ENCODE results near the gene PTGR2.
"Not testable (repeated sequence)": the region's sequence is repeated elsewhere in the genome, so short reads cannot be mapped to it uniquely, and the experiment has no call there.

PTGR2 gene

DNA sequence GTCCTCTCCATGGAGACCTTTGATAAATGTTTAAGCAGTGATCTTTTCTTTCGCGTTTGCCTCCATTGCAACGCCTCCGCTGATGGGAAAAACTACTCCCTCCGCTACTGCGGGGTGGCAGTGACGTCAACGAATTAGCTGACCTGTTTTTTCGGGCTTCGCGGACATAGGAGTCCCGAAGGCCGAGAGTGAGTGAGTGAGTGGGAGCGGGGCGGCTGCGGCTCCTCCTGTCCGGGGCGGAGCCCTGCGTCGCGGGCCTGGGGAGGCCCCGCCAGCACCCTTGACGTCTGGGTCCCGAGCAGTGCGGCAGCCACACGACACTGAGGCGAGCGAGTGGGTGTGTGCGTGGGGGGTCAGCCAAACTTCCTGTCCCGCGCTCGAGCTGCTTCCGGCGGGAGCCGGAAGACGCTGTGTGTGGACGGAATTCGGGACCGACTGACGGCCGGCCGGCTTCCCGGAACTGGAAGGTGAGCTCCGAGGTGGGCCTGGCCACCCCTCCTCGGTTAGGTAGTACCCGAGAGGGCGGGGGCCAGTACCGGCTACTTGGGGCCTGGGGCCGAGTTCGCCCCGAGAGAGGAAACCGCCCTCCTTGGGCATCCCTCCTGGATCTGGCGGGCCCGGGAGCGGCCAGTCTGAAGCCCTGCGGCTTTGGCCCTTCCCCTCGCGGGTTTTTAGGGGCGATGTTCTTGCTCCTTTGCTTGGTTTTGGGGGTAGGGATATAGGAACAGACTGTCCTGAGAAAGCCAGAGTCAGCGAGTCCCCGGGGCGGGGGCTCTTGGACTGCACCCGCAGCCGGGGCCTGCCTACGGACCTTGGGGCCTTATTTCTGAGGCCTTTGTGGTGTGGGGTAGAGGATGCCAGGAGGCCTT, 35.1 kb downstream of the PTGR2 start, which contains the start of gene ZNF410:
Gene ZNF410, plus strand, starts transcription at position 411 of the 869 bp plus-strand sequence. CDS start 5,317 bp downstream, outside the sequence.
- H3K4me3 ChIP-seq (ENCODE audit: low read depth, low read length): peak within 1 kb of the TSS; percentile 91
- peak within 1 kb of the TSS; percentile 51 for H2AFZ ChIP-seq (ENCODE audit: low read length, unreplicated experiment)
- H3K27ac ChIP-seq (ENCODE audit: low read depth, low read length): peak within 1 kb of the TSS; percentile 94
- H3K36me3 ChIP-seq (ENCODE audit: insufficient read depth, low read length): no peaks in the 10 kb centered on the region
- H3K79me2 ChIP-seq (ENCODE audit: control insufficient read depth, insufficient read depth, low read length, unreplicated experiment): peaks cover 68% of the 10 kb centered on the region
- peaks cover 21% of the 10 kb centered on the region for H3K4me1 ChIP-seq (ENCODE audit: control insufficient read depth, insufficient read depth, low read length, unreplicated experiment)
- no peaks in the 10 kb centered on the region for H3K27me3 ChIP-seq (ENCODE audit: insufficient read depth, low read length)

- peak overlapping the region; percentile 94 for H3K27ac ChIP-seq (ENCODE audit: low read depth, low read length)
- peak overlapping the region; percentile 51 for H2AFZ ChIP-seq (ENCODE audit: low read length, unreplicated experiment)
Observed at GRCh38 chr14:73887318-73887616, 35.6 kb downstream of the PTGR2 start.

DNA sequence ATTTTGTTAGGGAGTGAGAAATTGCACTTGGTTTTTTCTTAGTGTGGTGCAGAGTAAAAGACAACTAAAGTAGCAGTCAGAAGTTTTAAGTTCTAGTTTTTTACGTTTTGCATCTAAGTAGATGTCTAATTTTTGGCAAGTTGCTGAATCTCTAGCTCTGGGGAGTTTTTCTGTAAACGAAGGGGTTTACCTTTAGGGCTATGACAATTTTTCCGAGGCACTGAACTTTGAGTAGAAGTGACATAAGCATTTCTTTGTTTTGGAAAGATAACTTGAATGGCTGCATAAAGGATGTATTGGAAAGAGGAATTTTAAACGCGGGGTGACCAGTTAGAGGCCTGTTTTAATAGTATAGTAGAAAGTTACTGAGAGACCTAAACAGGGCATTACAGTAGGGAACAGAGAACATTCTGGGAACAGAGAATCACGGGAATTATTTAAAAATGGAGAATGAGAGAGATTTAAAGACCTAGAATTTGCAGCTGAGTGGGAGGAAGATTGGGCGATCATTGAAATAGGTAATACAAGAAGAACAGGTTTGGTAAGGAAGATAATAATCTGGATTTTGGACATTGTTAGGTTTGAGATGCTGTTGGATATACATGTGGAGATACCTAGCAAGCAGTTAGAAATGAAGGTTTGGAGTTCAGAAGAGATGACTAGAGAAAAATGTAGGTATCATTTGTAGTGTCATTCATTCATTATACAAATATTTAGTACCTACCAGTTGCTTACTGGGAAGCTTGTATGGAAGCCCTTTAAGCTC, 36.2 kb downstream of the PTGR2 start:
- H3K36me3 ChIP-seq (ENCODE audit: insufficient read depth, low read length): peaks cover under 1% of the 10 kb centered on the region; the same call in 1 of the 2 replicates
- no peak overlapping the region for H2AFZ ChIP-seq (ENCODE audit: low read length, unreplicated experiment)
- H3K27ac ChIP-seq (ENCODE audit: low read depth, low read length): peak overlapping the region; percentile 94
- H3K4me3 ChIP-seq (ENCODE audit: low read depth, low read length): peak overlapping the region; percentile 91
- peaks cover 76% of the 10 kb centered on the region for H3K79me2 ChIP-seq (ENCODE audit: control insufficient read depth, insufficient read depth, low read length, unreplicated experiment)
- H3K4me1 ChIP-seq (ENCODE audit: control insufficient read depth, insufficient read depth, low read length, unreplicated experiment): peaks cover 21% of the 10 kb centered on the region
- H3K27me3 ChIP-seq (ENCODE audit: insufficient read depth, low read length): no peaks in the 10 kb centered on the region

More at GRCh38 chr14:73887318-73887616, 35.6 kb downstream of the PTGR2 start:
- Histone ChIP-seq H3K36me3 (ENCODE audit: insufficient read depth, low read length) (no peaks in the 10 kb centered on the region), H3K4me3 (ENCODE audit: low read depth, low read length) (peak overlapping the region; percentile 91), H3K27me3 (ENCODE audit: insufficient read depth, low read length) (no peaks in the 10 kb centered on the region), H3K4me1 (ENCODE audit: control insufficient read depth, insufficient read depth, low read length, unreplicated experiment) (peaks cover 21% of the 10 kb centered on the region), H3K79me2 (ENCODE audit: control insufficient read depth, insufficient read depth, low read length, unreplicated experiment) (peaks cover 73% of the 10 kb centered on the region)

DNA sequence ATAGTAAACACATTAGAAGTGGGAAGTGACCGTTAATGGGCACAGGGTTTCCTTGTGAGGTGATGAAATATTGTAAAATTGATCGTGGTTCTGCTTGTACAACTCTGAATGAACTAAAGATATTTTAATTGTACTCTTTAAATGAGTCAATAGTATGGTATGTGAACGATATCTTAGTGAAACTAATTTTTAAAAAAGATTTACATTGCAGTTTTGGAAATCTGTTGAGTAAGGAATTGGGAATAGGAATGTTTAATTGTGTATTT, 36.8 kb downstream of the PTGR2 start:
- Histone ChIP-seq H3K4me3 (ENCODE audit: low read depth, low read length) (peak overlapping the region; percentile 91), H3K79me2 (ENCODE audit: control insufficient read depth, insufficient read depth, low read length, unreplicated experiment) (peaks cover 81% of the 10 kb centered on the region), H3K27ac (ENCODE audit: low read depth, low read length) (peak overlapping the region; percentile 94), H3K27me3 (ENCODE audit: insufficient read depth, low read length) (no peaks in the 10 kb centered on the region), H2AFZ (ENCODE audit: low read length, unreplicated experiment) (no peak overlapping the region), H3K36me3 (ENCODE audit: insufficient read depth, low read length) (peaks cover 6% of the 10 kb centered on the region), H3K4me1 (ENCODE audit: control insufficient read depth, insufficient read depth, low read length, unreplicated experiment) (peaks cover 21% of the 10 kb centered on the region)

GRCh38 chr14:73888971-73889370, 37.3 kb downstream of the PTGR2 start:
- peak overlapping the region; percentile 91 for H3K4me3 ChIP-seq (ENCODE audit: low read depth, low read length)

GRCh38 chr14:73889376-73889775, 37.7 kb downstream of the PTGR2 start:
- H3K27ac ChIP-seq (ENCODE audit: low read depth, low read length): no peak overlapping the region

More at GRCh38 chr14:73888971-73889370, 37.3 kb downstream of the PTGR2 start:
- Histone ChIP-seq H3K79me2 (ENCODE audit: control insufficient read depth, insufficient read depth, low read length, unreplicated experiment) (peaks cover 85% of the 10 kb centered on the region), H3K36me3 (ENCODE audit: insufficient read depth, low read length) (peaks cover 12% of the 10 kb centered on the region), H3K4me1 (ENCODE audit: control insufficient read depth, insufficient read depth, low read length, unreplicated experiment) (peaks cover 21% of the 10 kb centered on the region), H3K27me3 (ENCODE audit: insufficient read depth, low read length) (no peaks in the 10 kb centered on the region), H3K27ac (ENCODE audit: low read depth, low read length) (peak overlapping the region; percentile 94), H2AFZ (ENCODE audit: low read length, unreplicated experiment) (no peak overlapping the region)

GRCh38 chr14:73894180-73894687, 42.6 kb downstream of the PTGR2 start:
- Histone ChIP-seq H3K79me2 (ENCODE audit: control insufficient read depth, insufficient read depth, low read length, unreplicated experiment) (peaks cover 54% of the 10 kb centered on the region), H3K36me3 (ENCODE audit: insufficient read depth, low read length) (peaks cover 36% of the 10 kb centered on the region), H3K4me1 (ENCODE audit: control insufficient read depth, insufficient read depth, low read length, unreplicated experiment) (peaks cover 10% of the 10 kb centered on the region)
- not testable (repeated sequence) for H3K27me3 ChIP-seq (ENCODE audit: insufficient read depth, low read length); H3K27ac ChIP-seq (ENCODE audit: low read depth, low read length); H3K4me3 ChIP-seq (ENCODE audit: low read depth, low read length); H2AFZ ChIP-seq (ENCODE audit: low read length, unreplicated experiment)

More at GRCh38 chr14:73889376-73889775, 37.7 kb downstream of the PTGR2 start:
- H3K4me3 ChIP-seq (ENCODE audit: low read depth, low read length): peak overlapping the region; percentile 91; the same call in 1 of the 2 replicates
- H2AFZ ChIP-seq (ENCODE audit: low read length, unreplicated experiment): no peak overlapping the region
- H3K4me1 ChIP-seq (ENCODE audit: control insufficient read depth, insufficient read depth, low read length, unreplicated experiment): peaks cover 21% of the 10 kb centered on the region
- H3K79me2 ChIP-seq (ENCODE audit: control insufficient read depth, insufficient read depth, low read length, unreplicated experiment): peaks cover 85% of the 10 kb centered on the region
- no peaks in the 10 kb centered on the region for H3K27me3 ChIP-seq (ENCODE audit: insufficient read depth, low read length)
- peaks cover 14% of the 10 kb centered on the region for H3K36me3 ChIP-seq (ENCODE audit: insufficient read depth, low read length)

DNA sequence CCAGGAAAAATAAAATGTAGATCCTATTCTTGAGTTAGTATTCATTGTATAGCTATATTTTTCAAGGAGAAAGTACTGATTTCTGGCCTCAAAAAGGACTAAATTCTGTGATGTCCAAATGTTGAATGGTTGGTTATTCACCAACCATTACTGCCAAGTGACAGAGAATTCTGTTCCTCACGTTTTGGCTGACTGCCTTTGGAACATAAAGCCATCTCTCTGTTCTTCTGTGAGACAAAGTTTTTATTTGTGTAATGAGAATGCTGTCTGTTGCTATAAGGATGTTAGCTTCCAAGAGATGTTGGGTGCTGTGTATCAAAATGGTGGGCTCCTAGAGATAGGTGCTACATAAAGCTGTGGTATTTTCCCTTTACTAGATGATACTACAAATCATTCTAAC, 44.3 kb downstream of the PTGR2 start:
- H3K27me3 ChIP-seq (ENCODE audit: insufficient read depth, low read length): no peaks in the 10 kb centered on the region
- peaks cover 37% of the 10 kb centered on the region for H3K79me2 ChIP-seq (ENCODE audit: control insufficient read depth, insufficient read depth, low read length, unreplicated experiment)
- peaks cover 39% of the 10 kb centered on the region for H3K36me3 ChIP-seq (ENCODE audit: insufficient read depth, low read length)
- no peak overlapping the region for H2AFZ ChIP-seq (ENCODE audit: low read length, unreplicated experiment)
- H3K4me1 ChIP-seq (ENCODE audit: control insufficient read depth, insufficient read depth, low read length, unreplicated experiment): peaks cover 10% of the 10 kb centered on the region
- peak overlapping the region; percentile 21; the same call in 1 of the 2 replicates for H3K27ac ChIP-seq (ENCODE audit: low read depth, low read length)
- no peak overlapping the region for H3K4me3 ChIP-seq (ENCODE audit: low read depth, low read length)

GRCh38 chr14:73896521-73896920, 44.9 kb downstream of the PTGR2 start:
- no peak overlapping the region for H2AFZ ChIP-seq (ENCODE audit: low read length, unreplicated experiment)
- H3K79me2 ChIP-seq (ENCODE audit: control insufficient read depth, insufficient read depth, low read length, unreplicated experiment): peaks cover 31% of the 10 kb centered on the region
- H3K27ac ChIP-seq (ENCODE audit: low read depth, low read length): peak overlapping the region; percentile 60
- H3K36me3 ChIP-seq (ENCODE audit: insufficient read depth, low read length): peaks cover 39% of the 10 kb centered on the region
- H3K4me3 ChIP-seq (ENCODE audit: low read depth, low read length): no peak overlapping the region
- no peaks in the 10 kb centered on the region for H3K27me3 ChIP-seq (ENCODE audit: insufficient read depth, low read length)
- peaks cover 10% of the 10 kb centered on the region for H3K4me1 ChIP-seq (ENCODE audit: control insufficient read depth, insufficient read depth, low read length, unreplicated experiment)

- Histone ChIP-seq H3K27me3 (ENCODE audit: insufficient read depth, low read length) (no peaks in the 10 kb centered on the region), H3K36me3 (ENCODE audit: insufficient read depth, low read length) (peaks cover 38% of the 10 kb centered on the region), H3K4me1 (ENCODE audit: control insufficient read depth, insufficient read depth, low read length, unreplicated experiment) (peaks cover 3% of the 10 kb centered on the region), H2AFZ (ENCODE audit: low read length, unreplicated experiment) (no peak overlapping the region), H3K27ac (ENCODE audit: low read depth, low read length) (peak overlapping the region; percentile 35), H3K4me3 (ENCODE audit: low read depth, low read length) (no peak overlapping the region), H3K79me2 (ENCODE audit: control insufficient read depth, insufficient read depth, low read length, unreplicated experiment) (peaks cover 9% of the 10 kb centered on the region)
Observed at GRCh38 chr14:73903028-73903427, 51.4 kb downstream of the PTGR2 start.
